Large intestine (tissue), 12 donors: ENCODE data around the gene BPI. TPM values are rescaled to one million over a fixed set of nuclear protein-coding genes. Genes with fewer than 3 reads are reported as not detected.
"Not testable (repeated sequence)": the region's sequence is repeated elsewhere in the genome, so short reads cannot be mapped to it uniquely, and the experiment has no call there.

Experiments used
- DNase-seq, 2 donors: peaks; one replicate each; pipeline versions ENCODE4 v3.0.0 to v3.0.0-alpha.2; 2013
- H3K27ac ChIP-seq: one replicate; pipeline ENCODE4 v1.5.1; 2013; ENCODE audit warnings: low read length
- H3K27me3 ChIP-seq: 2 replicates; pipeline ENCODE4 v1.6.1; 2013; ENCODE audit warnings: low read length; ENCODE audit not compliant: control insufficient read depth, insufficient read depth
- H3K36me3 ChIP-seq: 2 replicates; pipeline ENCODE4 v1.6.1; 2013; ENCODE audit warnings: low read length; ENCODE audit not compliant: control insufficient read depth, insufficient read depth
- H3K4me1 ChIP-seq: one replicate; pipeline ENCODE4 v1.6.1; 2013; ENCODE audit warnings: low read length; ENCODE audit not compliant: control insufficient read depth, insufficient read depth
- H3K4me3 ChIP-seq: one replicate; pipeline ENCODE4 v1.5.1; 2013; ENCODE audit warnings: low read length
- H3K9me3 ChIP-seq: one replicate; pipeline ENCODE4 v1.6.1; 2013; ENCODE audit warnings: mild to moderate bottlenecking, low read depth, low read length, moderate library complexity; ENCODE audit not compliant: control insufficient read depth
- WGBS: methylation state at CpG from one replicate; pipeline ENCODE4 v1.1.5; 2013; ENCODE audit warnings: low lambda C conversion rate; ENCODE audit not compliant: insufficient coverage; 5-methylcytosine and 5-hydroxymethylcytosine counted together
- long read RNA-seq, 11 donors: transcript quantifications; one replicate each; lab custom pipeline, GENCODE V29; 2026
- polyA plus RNA-seq: library from polyadenylated mRNA; unstranded; fragments of 120-200 nt; gene quantifications from one replicate; pipeline ENCODE4 v1.2.1, GENCODE V29; 2013

Gene BPI
- polyA plus RNA-seq: 0.21 TPM
- long read RNA-seq, donor 1: 0 reads
- long read RNA-seq, donor 2: 0 reads
- long read RNA-seq, donor 3: 0 reads
- long read RNA-seq, donor 4: 0 reads
- long read RNA-seq, donor 5: 0 reads
- long read RNA-seq, donor 6: 0 reads
- long read RNA-seq, donor 7: 0 reads
- long read RNA-seq, donor 8: 0 reads
- long read RNA-seq, donor 9: 0 reads
- long read RNA-seq, donor 10: 0 reads
- long read RNA-seq, donor 11: 0 reads

DNA sequence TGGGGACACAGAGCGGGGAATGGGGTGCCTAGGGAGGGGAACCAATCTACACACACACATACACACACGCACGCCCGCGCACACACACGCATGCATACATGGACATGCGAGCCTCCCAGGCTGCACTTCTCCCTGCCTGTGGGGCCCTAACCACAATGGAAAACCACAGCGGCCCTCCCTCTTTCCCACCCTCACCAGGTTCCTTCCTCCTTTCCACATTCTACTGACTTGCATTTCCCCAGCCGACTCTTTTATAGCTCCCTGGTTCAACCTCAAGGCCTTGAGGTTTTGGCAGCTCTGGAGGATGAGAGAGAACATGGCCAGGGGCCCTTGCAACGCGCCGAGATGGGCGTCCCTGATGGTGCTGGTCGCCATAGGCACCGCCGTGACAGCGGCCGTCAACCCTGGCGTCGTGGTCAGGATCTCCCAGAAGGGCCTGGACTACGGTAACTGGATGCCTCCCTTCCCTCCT, at the start of gene BPI:
BPI (plus strand) TSS at position 249 of the 472 bp plus-strand sequence; CDS start at position 317, 68 bp downstream.
- H3K36me3 ChIP-seq: no peaks in the 10 kb centered on the region
- H3K27ac ChIP-seq: no peak within 1 kb of the TSS
- no peak within 1 kb of the TSS for H3K4me3 ChIP-seq
- H3K27me3 ChIP-seq: peaks cover 16% of the 10 kb centered on the region
- DNase-seq: no peak
- WGBS: 40% methylated on average over 1 of the region's 21 CpGs
- no peaks in the 10 kb centered on the region for H3K9me3 ChIP-seq
- H3K4me1 ChIP-seq: no peaks in the 10 kb centered on the region

DNA sequence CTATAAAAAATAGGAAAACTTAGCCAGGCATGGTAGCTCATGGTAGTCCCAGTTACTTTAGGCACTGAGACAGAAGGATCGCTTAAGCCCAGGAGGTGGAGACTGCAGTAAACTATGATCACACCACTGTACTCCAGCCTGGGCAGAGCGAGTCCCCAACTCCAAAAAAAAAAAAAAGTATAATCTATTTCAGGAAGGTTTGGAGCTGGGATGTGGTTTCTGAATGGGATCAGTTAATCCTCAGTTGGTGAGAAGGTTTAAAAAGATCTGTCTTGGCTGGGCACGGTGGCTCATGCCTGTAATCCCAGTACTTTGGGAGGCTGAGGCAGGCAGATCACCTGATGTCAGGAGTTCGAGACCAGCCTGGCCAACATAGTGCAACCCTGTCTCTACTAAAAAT, 49.3 kb upstream of the BPI start:
- no CpG with 5 or more reads among the region's 4 CpGs for whole genome bisulfite sequencing

DNA sequence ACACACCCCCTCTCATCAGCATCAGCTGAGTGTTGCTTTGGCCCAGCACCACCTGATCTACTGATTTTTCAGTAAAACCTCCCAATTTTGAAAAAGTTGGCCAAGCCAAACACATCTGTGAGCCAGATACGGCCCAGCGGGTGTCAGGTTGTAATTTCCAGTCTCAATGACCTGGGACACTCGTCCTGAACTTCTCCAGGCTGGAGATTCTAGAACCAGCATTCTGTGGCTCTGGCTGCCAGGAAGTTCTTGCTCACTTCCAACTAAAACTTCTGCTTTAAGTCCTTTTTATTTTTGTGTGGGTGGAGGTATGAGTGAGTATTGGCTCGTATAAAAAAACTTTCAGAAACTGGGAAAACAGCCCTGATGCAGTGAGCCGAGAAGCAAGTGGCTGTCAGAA, 48.6 kb upstream of the BPI start:
- H3K4me1 ChIP-seq: no peaks in the 10 kb centered on the region
- no peak overlapping the region for H3K27ac ChIP-seq
- no peaks in the 10 kb centered on the region for H3K9me3 ChIP-seq
- H3K4me3 ChIP-seq: no peak overlapping the region
- no CpG with 5 or more reads among the region's 5 CpGs for WGBS
- no peak for DNase-seq
- H3K36me3 ChIP-seq: no peaks in the 10 kb centered on the region
- peaks cover 18% of the 10 kb centered on the region for H3K27me3 ChIP-seq

More for the DNA sequence above, 49.3 kb upstream of the BPI start:
- H3K4me3 ChIP-seq, H3K27ac ChIP-seq, H3K36me3 ChIP-seq, H3K4me1 ChIP-seq, DNase-seq, H3K9me3 ChIP-seq: not testable (repeated sequence)
- peaks cover 10% of the 10 kb centered on the region for H3K27me3 ChIP-seq

DNA sequence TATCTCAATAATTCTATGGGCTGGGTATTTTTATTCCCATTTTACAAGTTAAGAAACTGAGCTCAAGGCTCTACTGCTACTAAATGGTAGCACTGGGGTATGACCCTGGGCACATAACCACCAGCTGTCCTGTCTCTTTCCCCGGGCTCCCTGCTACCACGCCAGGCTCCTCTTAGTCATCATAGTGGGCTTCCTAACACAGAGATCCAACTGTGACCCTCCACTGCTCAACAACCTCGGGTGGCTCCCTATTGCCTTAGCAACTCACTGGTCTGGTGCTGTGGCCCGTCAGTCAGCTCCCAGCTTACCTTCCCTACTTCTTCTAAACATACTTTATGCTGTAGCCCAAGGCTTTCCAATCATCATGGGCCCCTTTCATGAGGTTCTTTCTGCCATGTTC, 47.9 kb upstream of the BPI start:
- Histone ChIP-seq H3K36me3 (no peaks in the 10 kb centered on the region), H3K9me3 (peaks cover 2% of the 10 kb centered on the region), H3K4me3 (no peak overlapping the region), H3K27me3 (peaks cover 22% of the 10 kb centered on the region), H3K4me1 (no peaks in the 10 kb centered on the region), H3K27ac (no peak overlapping the region)
- 78% methylated on average over 1 of the region's 4 CpGs for WGBS
- DNase-seq: no peak

DNA sequence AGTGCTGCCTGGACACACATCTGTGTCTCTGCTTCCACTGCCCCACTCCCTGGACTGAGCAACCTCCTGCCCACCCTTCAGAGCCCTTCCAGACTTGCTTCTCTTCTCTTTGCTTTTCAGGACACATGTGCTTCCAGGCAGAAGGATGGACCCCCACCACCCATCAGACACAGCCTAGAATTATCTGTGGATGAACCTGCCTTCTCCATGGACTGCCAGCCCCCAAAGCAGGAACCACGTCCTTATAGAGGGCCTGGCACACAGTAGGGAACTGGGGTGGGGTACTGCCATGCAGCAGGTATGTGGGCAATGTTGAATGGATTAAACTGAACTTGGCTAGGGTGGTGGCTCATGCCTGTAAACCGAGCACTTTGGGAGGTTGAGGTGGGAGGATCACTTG, 47.0 kb upstream of the BPI start:
- WGBS: no CpG with 5 or more reads among the region's 2 CpGs

DNA sequence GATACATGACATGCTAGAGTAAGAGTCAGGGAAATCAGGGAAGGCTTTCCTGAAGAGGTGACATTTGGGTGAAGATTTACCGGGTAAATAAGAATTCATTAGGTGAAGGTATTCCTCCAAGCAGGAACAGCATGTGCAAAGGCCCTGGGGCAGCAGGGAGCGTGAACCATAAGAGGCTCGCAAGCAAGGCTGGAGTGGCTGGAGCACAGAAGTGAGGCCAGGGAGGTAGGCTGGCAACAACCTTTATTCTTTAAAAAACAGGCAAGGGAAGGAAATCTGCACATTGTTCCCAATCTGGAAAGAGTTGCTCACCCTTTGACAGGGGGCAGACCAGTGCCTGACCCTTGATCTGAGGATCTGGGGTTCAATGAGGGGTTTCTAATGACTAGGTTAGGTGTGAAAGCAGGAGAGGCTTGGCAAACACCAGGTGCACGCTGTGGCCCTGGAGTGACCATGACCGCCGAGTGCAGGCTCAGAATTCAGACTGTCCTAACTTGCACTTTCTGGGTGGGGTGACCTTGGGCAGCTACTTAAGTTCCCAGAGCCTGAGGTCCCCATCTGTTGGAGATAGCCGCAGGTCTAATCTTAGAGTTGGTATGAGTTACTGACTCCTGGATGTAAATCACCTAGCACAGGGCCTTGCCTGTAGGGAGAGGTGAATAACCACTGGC, 45.3 kb upstream of the BPI start:
- Histone ChIP-seq H3K27ac (no peak overlapping the region), H3K4me3 (no peak overlapping the region), H3K4me1 (no peaks in the 10 kb centered on the region), H3K36me3 (no peaks in the 10 kb centered on the region), H3K27me3 (peaks cover 36% of the 10 kb centered on the region), H3K9me3 (peaks cover 2% of the 10 kb centered on the region)
- no peak for DNase-seq
- WGBS: 80% methylated on average over 1 of the region's 7 CpGs

More for the DNA sequence above, 47.0 kb upstream of the BPI start:
- no peak for DNase-seq
- peaks cover 30% of the 10 kb centered on the region for H3K27me3 ChIP-seq
- no peak overlapping the region for H3K27ac ChIP-seq
- H3K4me3 ChIP-seq: no peak overlapping the region
- no peaks in the 10 kb centered on the region for H3K36me3 ChIP-seq
- peaks cover 2% of the 10 kb centered on the region for H3K9me3 ChIP-seq
- no peaks in the 10 kb centered on the region for H3K4me1 ChIP-seq

DNA sequence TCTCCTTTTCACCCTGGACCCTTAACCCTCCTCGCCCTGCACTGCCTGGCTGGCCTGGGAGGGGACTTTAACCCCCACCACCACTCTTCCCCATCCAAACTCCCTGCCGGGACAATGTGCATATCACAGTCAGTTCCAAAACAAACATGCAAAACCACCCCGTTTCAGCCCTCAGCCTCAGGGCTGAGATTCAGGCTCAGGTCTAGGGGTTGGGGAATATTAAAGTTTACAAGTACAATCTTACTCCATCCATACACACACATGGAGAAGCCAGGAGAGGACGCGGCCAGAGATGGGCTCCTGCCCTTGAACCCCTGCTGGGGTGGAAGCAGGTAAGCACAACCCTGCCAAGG, 44.0 kb upstream of the BPI start:
- H3K27ac ChIP-seq: peak overlapping the region; percentile 53
- WGBS: no CpG with 5 or more reads among the region's 5 CpGs
- H3K4me3 ChIP-seq: peak overlapping the region; percentile 43
- H3K36me3 ChIP-seq: no peaks in the 10 kb centered on the region
- peaks cover 2% of the 10 kb centered on the region for H3K9me3 ChIP-seq
- no peak for DNase-seq
- no peaks in the 10 kb centered on the region for H3K4me1 ChIP-seq
- peaks cover 36% of the 10 kb centered on the region for H3K27me3 ChIP-seq

DNA sequence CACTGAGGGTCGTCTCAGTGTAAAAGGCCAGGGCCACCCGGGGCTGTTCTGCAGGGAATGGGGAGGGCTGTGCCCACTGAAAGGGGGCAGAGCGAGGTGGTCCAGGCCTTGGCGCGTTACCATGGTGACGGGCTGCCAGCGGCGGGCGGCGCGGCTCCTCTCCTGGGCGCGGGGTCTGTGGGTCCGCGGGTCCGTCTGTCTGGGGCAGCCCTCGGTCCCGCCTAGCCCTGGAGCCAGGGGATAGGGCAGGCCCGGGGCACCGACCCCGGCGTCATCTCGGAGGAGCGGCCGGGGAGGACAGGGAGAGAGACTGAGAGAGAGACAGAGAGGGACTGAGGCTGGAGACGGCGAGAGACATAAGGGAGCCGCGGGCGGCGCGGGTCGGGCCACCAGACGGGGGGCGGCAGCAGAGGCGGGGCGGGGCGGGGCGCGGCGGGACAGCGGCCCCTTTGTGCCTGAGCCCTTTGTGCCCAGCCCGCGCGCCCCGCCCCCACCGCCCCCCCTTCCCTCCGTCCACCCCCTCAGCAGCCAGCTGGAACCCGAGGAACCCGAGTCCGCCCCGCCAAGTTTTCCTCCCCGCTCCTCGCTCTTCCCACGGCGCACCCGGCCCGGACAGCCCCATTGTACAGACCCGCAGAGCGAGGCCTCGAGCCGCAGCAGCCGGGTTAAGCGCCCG, 43.4 kb upstream of the BPI start, which contains the start of gene KIAA1755:
KIAA1755 (minus strand) TSS at position 358 of the 676 bp plus-strand sequence; CDS start at position 123, 235 bp downstream.
- no CpG with 5 or more reads among the region's 65 CpGs for WGBS
- H3K4me1 ChIP-seq: no peaks in the 10 kb centered on the region
- no peaks in the 10 kb centered on the region for H3K36me3 ChIP-seq
- H3K9me3 ChIP-seq: peaks cover 2% of the 10 kb centered on the region
- H3K4me3 ChIP-seq: peak within 1 kb of the TSS; percentile 43
- DNase-seq: no peak
- peak within 1 kb of the TSS; percentile 53 for H3K27ac ChIP-seq
- peaks cover 36% of the 10 kb centered on the region for H3K27me3 ChIP-seq

DNA sequence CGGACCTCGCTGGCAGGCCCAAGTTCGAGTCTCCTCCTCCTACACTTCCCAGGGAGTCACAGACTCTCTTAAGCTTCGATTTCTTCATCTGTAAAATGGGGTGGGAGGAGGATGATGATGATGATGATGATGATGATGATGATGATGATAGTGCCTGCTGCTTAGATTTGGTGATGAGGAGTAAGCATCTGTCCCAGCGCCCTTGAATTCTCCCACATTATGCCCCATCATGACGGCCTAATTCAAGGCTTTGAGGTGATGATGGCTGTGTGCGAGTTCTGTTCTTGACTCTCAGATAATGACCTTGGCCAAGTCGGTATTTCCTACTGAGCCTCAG, 42.9 kb upstream of the BPI start:
- Histone ChIP-seq H3K4me1 (no peaks in the 10 kb centered on the region), H3K27ac (no peak overlapping the region), H3K4me3 (peak overlapping the region; percentile 16), H3K36me3 (no peaks in the 10 kb centered on the region), H3K9me3 (peaks cover 2% of the 10 kb centered on the region), H3K27me3 (peaks cover 34% of the 10 kb centered on the region)
- WGBS: no CpG with 5 or more reads among the region's 8 CpGs
- no peak for DNase-seq

DNA sequence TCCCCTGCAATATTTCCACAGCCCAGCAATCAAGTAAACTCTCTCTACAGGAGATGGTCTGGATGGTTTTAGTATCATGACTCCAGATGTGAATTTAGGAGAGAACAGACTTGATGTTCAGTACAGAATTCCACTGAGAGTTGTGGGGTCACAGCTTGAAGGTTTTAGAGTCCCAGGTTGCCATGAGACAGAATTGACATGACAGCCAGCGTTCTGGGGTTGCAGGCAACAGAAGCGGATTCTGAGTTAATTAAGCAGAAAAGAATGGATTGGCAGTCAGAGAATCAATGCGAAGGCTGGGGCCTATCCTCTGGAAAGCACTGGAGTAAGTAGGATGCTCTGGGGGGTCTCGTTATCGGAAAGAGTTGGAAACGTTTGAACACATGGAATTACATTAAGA, 41.0 kb upstream of the BPI start:
- H3K27ac ChIP-seq: no peak overlapping the region
- H3K36me3 ChIP-seq: no peaks in the 10 kb centered on the region
- WGBS: 73% methylated on average over 2 of the region's 6 CpGs
- no peaks in the 10 kb centered on the region for H3K4me1 ChIP-seq
- H3K27me3 ChIP-seq: peaks cover 34% of the 10 kb centered on the region
- no peak for DNase-seq
- H3K9me3 ChIP-seq: peaks cover 2% of the 10 kb centered on the region
- no peak overlapping the region for H3K4me3 ChIP-seq
